ENCODE results near the gene CDH5. TPM values are rescaled to one million over a fixed set of nuclear protein-coding genes. Genes with fewer than 3 reads are reported as not detected.
A peak's percentile ranks its signal among the peaks of the same experiment; 100 is the strongest.

CDH5 gene
- total RNA-seq, 2 donors from 2014 or later = 21.1 to 40.0 TPM

DNA sequence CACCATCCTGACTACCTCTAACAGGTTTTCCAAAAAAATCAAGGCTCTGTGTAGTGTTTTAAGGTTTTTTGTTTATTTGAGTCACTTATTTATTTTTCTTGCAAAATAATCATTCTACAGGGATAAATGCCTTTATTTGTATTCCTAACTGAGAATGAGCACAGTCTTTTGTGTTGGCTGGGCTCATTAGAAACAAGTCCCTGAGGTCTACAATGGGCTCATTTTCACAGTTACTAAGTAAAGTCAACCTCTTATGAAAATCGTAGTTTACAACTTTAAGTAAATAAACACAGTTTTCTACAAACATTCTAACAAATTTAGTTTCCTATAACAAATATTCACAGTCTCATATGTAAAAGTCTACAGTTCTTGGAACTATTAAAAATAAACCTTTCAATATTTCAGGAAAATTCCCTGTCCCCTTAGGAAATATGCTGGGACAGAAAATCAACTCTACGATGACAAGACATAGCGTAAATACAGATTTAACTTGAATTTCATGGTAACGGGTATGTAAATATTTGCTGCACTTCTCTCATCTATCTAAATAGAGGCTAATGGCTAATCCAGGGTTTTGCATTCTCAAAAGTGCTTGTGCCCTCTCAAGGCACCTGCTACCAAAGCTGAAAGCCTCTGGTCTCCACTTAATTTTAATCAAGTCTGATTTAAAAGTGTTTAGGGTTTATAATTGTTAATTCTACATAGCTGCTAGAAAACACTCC is 31.5 kb upstream of the CDH5 start:
- H3K4me3 ChIP-seq = no peak overlapping the region
- H3K4me1 ChIP-seq (ENCODE audit: control insufficient read depth in 1 of 2, low read depth in 2 of 2) = no peaks in the 10 kb centered on the region
- ATAC-seq (ENCODE audit: insufficient number of reproducible peaks, low FRiP score, low read depth) = no peak
- H3K27ac ChIP-seq = no peak overlapping the region
- no peaks in the 10 kb centered on the region for H3K27me3 ChIP-seq (replicated peaks; ENCODE audit: insufficient read depth)
- H3K36me3 ChIP-seq = no peaks in the 10 kb centered on the region
- TF ChIP-seq, protein P1, sequence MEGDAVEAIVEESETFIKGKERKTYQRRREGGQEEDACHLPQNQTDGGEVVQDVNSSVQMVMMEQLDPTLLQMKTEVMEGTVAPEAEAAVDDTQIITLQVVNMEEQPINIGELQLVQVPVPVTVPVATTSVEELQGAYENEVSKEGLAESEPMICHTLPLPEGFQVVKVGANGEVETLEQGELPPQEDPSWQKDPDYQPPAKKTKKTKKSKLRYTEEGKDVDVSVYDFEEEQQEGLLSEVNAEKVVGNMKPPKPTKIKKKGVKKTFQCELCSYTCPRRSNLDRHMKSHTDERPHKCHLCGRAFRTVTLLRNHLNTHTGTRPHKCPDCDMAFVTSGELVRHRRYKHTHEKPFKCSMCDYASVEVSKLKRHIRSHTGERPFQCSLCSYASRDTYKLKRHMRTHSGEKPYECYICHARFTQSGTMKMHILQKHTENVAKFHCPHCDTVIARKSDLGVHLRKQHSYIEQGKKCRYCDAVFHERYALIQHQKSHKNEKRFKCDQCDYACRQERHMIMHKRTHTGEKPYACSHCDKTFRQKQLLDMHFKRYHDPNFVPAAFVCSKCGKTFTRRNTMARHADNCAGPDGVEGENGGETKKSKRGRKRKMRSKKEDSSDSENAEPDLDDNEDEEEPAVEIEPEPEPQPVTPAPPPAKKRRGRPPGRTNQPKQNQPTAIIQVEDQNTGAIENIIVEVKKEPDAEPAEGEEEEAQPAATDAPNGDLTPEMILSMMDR (IDR thresholded peaks at IDR 0.05) = no peak
- H3K9me3 ChIP-seq = no peaks in the 10 kb centered on the region
- no peak for DNase-seq (ENCODE audit: low spot score)

DNA sequence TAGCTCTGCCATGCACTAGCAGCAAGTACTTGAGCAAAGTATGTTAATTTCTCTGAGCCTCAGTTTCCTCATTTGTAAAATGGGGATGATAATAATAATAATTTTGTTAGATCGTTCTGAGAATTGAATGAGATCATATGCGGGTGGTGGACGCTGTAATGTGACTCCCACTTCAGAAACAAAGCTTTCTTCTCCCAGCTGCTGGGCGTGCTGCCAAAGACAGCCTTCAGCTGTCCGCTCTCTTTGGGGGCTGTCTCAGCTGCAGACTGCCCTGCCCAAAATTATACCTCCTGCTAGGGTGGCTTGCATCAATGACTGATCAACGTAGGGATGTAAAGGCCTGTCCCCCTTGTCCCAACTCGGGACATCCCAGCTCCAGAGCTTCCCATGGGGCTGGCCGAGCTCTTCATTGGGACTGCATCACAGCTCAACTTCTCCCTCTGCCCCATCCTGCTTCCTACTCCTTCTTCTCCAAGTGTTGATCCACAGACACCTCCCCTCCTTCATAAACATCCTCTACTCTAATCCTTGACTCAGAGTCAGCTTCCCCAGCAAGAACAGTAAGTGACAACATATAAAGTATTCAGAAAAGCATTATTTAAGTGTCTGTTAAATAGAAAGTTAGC is 30.7 kb upstream of the CDH5 start:
- DNase-seq (ENCODE audit: low spot score) = no peak
- Histone ChIP-seq H3K4me1 (ENCODE audit: control insufficient read depth in 1 of 2, low read depth in 2 of 2) (no peaks in the 10 kb centered on the region), H3K27me3 (replicated peaks; ENCODE audit: insufficient read depth) (no peaks in the 10 kb centered on the region), H3K9me3 (no peaks in the 10 kb centered on the region), H3K27ac (no peak overlapping the region), H3K4me3 (no peak overlapping the region), H3K36me3 (no peaks in the 10 kb centered on the region)
- no peak for ATAC-seq (ENCODE audit: insufficient number of reproducible peaks, low FRiP score, low read depth)
- TF ChIP-seq, protein P1 (IDR thresholded peaks at IDR 0.05) = no peak

DNA sequence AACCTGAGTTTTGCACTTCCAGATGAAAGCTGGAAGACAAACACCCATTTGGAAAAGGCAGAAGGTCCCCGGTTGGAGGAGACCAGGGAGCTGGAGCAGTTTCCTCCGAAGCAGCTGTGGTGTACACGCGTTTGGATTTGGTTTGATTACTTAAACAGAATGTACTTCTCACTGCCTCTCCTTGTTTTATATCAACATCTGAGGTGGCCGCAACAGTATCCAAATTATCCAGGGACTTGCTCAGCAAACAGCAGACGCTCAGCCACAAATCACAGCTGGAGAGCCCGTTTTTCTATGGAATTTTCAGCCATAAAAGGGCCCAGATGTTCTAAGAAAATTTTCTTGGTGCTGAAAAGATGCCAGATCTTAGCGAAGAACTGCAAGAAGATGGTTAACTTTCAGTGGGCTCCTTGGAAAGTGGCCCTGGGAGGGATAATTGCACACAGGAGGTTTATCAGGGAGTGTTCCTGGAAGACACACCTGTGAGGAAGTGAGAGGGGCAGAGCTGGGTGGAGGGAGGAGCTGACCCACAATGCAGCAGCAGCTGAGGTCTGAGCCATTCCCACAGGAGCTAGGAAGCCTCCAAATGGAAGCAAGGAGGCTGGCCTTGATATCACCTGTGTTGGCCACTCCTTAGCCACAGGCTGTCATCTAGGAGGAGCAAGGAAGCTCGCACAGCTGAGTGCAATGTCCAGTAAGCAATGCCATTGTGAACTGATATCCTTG is 28.9 kb upstream of the CDH5 start:
- no peaks in the 10 kb centered on the region for H3K4me1 ChIP-seq (ENCODE audit: control insufficient read depth in 1 of 2, low read depth in 2 of 2)
- DNase-seq (ENCODE audit: low spot score) = no peak
- H3K9me3 ChIP-seq = no peaks in the 10 kb centered on the region
- no peaks in the 10 kb centered on the region for H3K27me3 ChIP-seq (replicated peaks; ENCODE audit: insufficient read depth)
- H3K36me3 ChIP-seq = no peaks in the 10 kb centered on the region
- TF ChIP-seq, protein P1 (IDR thresholded peaks at IDR 0.05) = no peak
- H3K27ac ChIP-seq = no peak overlapping the region
- no peak for ATAC-seq (ENCODE audit: insufficient number of reproducible peaks, low FRiP score, low read depth)
- H3K4me3 ChIP-seq = no peak overlapping the region

DNA sequence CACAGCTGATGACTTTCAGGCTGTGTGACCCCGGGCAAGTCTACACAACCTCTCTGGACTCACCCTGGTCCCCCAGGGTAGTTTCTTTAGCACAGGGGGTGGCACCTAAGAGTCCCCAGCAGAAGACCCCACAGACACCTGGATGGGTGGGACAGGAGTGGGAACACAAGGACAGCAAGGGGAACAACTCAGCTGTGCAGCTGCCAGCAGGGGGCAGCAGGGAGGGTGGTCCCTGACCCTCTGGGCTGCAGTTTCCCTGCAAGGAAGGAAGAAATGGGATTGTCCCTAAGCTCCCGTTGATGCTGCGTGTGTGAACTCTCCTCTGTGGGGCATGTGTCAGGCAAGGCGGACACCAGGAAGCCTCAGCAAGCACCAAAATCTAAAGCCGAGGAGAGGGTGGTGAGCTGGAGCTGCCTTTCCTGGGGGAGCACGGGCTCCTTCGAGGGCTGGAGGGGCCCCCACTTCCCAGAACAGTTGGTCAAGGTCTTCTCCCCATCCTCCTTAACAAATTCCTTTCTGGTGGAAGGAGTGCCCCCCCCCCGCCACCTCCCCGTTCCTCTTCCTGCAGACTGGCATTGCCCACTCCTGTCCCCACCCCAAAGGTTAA is 24.1 kb upstream of the CDH5 start:
- Histone ChIP-seq H3K27ac (no peak overlapping the region), H3K4me3 (no peak overlapping the region), H3K4me1 (ENCODE audit: control insufficient read depth in 1 of 2, low read depth in 2 of 2) (peaks cover 0 to 10% of the 10 kb centered on the region in 2 donors), H3K36me3 (no peaks in the 10 kb centered on the region), H3K9me3 (no peaks in the 10 kb centered on the region), H3K27me3 (replicated peaks; ENCODE audit: insufficient read depth) (no peaks in the 10 kb centered on the region)
- TF ChIP-seq, protein P1 (IDR thresholded peaks at IDR 0.05) = peak; percentile 26
- ATAC-seq (ENCODE audit: insufficient number of reproducible peaks, low FRiP score, low read depth) = no peak
- no peak for DNase-seq (ENCODE audit: low spot score)
